KMS-11 (cell line): ENCODE data around the gene GCSAM.

Experiments used
- H2AFZ ChIP-seq: fragments of 200-600 bp; sonication (generic); 2 replicates; pipeline ENCODE4 v1.6.1; 2016; ENCODE audit warnings: antibody characterized with exemption, mixed run types, low read depth
- H3K27ac ChIP-seq: fragments of 200-600 bp; sonication (generic); 2 replicates; pipeline ENCODE4 v1.6.1; 2016; ENCODE audit warnings: mild to moderate bottlenecking, mixed run types
- H3K27me3 ChIP-seq: fragments of 200-600 bp; sonication (generic); 2 replicates; pipeline ENCODE4 v1.6.1; 2017; ENCODE audit warnings: mild to moderate bottlenecking, low read depth, mixed run types, moderate library complexity; ENCODE audit not compliant: insufficient read depth
- H3K36me3 ChIP-seq: fragments of 200-600 bp; sonication (generic); 2 replicates; pipeline ENCODE4 v1.6.1; 2017; ENCODE audit warnings: mild to moderate bottlenecking, mixed run types; ENCODE audit not compliant: insufficient read depth
- H3K4me1 ChIP-seq: fragments of 200-600 bp; sonication (generic); 2 replicates; pipeline ENCODE4 v1.6.1; 2016; ENCODE audit warnings: mild to moderate bottlenecking, low read depth, mixed run types; ENCODE audit not compliant: poor library complexity, severe bottlenecking
- H3K4me2 ChIP-seq: fragments of 200-600 bp; sonication (generic); 2 replicates; pipeline ENCODE4 v1.7.0; 2016; ENCODE audit warnings: mild to moderate bottlenecking, mixed run types
- H3K4me3 ChIP-seq: fragments of 200-600 bp; sonication (generic); IDR thresholded peaks from 2 replicates; pipeline ENCODE4 v1.6.1; 2017; ENCODE audit warnings: low read depth, low read length, mixed read lengths; ENCODE audit not compliant: insufficient read depth
- H3K79me2 ChIP-seq: fragments of 200-600 bp; sonication (generic); 2 replicates; pipeline ENCODE4 v1.6.1; 2016; ENCODE audit warnings: low read depth, mixed run types; ENCODE audit not compliant: insufficient read depth
- H3K9ac ChIP-seq: fragments of 200-600 bp; sonication (generic); 2 replicates; pipeline ENCODE4 v1.6.1; 2016; ENCODE audit warnings: mild to moderate bottlenecking, mixed run types
- H4K20me1 ChIP-seq: fragments of 200-600 bp; sonication (generic); 2 replicates; pipeline ENCODE4 v1.6.1; 2016; ENCODE audit warnings: mild to moderate bottlenecking, mixed run types; ENCODE audit not compliant: insufficient read depth
- TF ChIP-seq, protein P1 (sequence below): fragments of 200-600 bp; sonication (generic); conservative IDR thresholded peaks from 2 replicates; pipeline ENCODE4 v1.6.1; 2017; ENCODE audit warnings: low read depth, mild to moderate bottlenecking, antibody characterized with exemption, low read length, moderate library complexity, mixed read lengths

Gene GCSAM

DNA sequence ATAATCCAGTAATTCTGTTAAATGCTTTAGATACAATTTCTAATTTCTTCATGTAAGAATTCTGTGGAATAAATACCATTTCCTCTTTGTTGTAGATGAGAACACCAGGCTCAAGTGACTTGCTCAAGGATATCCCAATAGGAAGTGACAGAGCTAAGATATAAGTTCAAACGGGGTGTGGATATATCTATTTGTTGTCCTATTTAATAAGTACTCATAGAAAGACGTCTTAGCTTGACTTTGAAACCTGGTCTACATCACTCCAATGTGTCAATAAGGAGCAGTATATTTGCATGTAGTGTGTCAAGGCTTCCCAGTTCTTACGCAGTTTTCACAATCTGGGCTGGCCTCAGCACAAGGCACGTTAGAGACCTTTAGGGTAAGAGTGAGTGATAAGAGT lies 4.7 kb upstream of the GCSAM start:
- Histone ChIP-seq H3K4me3 (no peak overlapping the region), H4K20me1 (no peaks in the 10 kb centered on the region), H3K36me3 (no peaks in the 10 kb centered on the region), H3K79me2 (no peaks in the 10 kb centered on the region), H3K9ac (no peak overlapping the region), H3K27ac (no peak overlapping the region), H2AFZ (no peak overlapping the region), H3K27me3 (no peaks in the 10 kb centered on the region), H3K4me1 (peaks cover 48% of the 10 kb centered on the region), H3K4me2 (no peak overlapping the region; the same call in 1 of the 2 replicates)
- TF ChIP-seq, protein P1, sequence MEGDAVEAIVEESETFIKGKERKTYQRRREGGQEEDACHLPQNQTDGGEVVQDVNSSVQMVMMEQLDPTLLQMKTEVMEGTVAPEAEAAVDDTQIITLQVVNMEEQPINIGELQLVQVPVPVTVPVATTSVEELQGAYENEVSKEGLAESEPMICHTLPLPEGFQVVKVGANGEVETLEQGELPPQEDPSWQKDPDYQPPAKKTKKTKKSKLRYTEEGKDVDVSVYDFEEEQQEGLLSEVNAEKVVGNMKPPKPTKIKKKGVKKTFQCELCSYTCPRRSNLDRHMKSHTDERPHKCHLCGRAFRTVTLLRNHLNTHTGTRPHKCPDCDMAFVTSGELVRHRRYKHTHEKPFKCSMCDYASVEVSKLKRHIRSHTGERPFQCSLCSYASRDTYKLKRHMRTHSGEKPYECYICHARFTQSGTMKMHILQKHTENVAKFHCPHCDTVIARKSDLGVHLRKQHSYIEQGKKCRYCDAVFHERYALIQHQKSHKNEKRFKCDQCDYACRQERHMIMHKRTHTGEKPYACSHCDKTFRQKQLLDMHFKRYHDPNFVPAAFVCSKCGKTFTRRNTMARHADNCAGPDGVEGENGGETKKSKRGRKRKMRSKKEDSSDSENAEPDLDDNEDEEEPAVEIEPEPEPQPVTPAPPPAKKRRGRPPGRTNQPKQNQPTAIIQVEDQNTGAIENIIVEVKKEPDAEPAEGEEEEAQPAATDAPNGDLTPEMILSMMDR = no peak

DNA sequence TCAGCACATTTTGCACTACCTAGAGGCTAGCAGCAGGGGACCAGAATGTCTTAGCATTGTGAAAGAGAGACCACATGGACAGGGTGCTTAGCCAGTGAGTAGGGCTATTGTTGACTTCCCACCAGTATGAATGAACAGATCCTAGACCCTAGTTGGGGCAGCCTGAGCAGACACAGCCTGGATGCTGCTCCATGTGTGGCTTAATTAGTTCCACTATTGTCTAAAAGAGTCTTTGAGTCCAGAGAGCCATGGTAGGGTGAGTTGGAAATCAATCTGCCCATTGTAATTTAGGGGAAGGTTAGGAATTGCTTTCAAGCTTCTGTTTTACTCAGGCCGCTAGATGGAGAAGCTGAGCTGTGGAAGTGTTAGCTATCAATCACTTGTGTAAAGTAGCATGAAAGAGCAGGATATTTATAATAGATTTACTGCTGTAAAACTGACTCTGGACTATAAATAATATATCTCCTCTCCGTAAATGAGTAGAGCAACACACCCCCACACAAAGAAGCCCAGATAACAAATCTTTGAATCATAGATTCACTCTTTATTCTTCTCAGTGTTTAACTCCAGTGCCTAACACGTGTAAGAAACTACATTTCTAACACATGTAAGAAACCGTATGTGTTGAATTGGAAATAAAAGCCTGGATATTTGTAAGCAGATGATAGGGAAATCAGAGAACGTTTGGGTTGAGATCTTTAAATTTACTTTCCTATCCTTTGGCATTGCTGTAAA lies 4.1 kb upstream of the GCSAM start:
- no peaks in the 10 kb centered on the region for H3K79me2 ChIP-seq
- H3K27me3 ChIP-seq = no peaks in the 10 kb centered on the region
- H3K4me3 ChIP-seq = no peak overlapping the region
- peaks cover 54% of the 10 kb centered on the region for H3K4me1 ChIP-seq
- H3K27ac ChIP-seq = no peak overlapping the region
- TF ChIP-seq, protein P1 = peak; percentile 78; the same call in 1 of the 2 replicates
- H3K4me2 ChIP-seq = no peak overlapping the region; the same call in 1 of the 2 replicates
- H3K9ac ChIP-seq = no peak overlapping the region
- no peaks in the 10 kb centered on the region for H4K20me1 ChIP-seq
- H2AFZ ChIP-seq = 0 out of 2 replicates have a peak overlapping the region, but pooled peaks have one; percentile 15
- no peaks in the 10 kb centered on the region for H3K36me3 ChIP-seq

DNA sequence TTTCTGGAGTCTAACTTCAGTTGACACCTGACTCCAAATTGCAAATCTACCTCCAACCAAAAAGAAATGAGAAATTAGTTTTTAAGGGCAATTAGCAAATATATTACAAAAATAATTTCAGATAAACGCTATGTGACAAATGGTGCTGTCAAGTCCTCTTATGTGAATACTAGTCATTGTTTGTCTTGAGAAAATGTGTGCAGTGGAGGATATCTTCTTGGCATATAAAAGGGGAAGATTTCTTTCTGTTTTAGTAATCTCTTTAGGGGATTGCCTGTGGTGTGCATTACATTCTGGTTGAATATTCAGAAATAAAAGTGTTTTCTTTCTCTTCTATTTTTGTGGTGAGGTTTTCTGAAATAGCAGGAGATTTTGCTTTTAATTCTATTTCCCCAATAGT lies 3.0 kb upstream of the GCSAM start:
- Histone ChIP-seq H3K4me2 (0 out of 2 replicates have a peak overlapping the region, but pooled peaks have one; percentile 93), H3K27me3 (no peaks in the 10 kb centered on the region), H3K4me3 (no peak overlapping the region), H4K20me1 (no peaks in the 10 kb centered on the region), H3K27ac (no peak overlapping the region), H2AFZ (no peak overlapping the region), H3K9ac (no peak overlapping the region), H3K79me2 (no peaks in the 10 kb centered on the region), H3K4me1 (peaks cover 62% of the 10 kb centered on the region), H3K36me3 (no peaks in the 10 kb centered on the region)
- TF ChIP-seq, protein P1 = no peak

DNA sequence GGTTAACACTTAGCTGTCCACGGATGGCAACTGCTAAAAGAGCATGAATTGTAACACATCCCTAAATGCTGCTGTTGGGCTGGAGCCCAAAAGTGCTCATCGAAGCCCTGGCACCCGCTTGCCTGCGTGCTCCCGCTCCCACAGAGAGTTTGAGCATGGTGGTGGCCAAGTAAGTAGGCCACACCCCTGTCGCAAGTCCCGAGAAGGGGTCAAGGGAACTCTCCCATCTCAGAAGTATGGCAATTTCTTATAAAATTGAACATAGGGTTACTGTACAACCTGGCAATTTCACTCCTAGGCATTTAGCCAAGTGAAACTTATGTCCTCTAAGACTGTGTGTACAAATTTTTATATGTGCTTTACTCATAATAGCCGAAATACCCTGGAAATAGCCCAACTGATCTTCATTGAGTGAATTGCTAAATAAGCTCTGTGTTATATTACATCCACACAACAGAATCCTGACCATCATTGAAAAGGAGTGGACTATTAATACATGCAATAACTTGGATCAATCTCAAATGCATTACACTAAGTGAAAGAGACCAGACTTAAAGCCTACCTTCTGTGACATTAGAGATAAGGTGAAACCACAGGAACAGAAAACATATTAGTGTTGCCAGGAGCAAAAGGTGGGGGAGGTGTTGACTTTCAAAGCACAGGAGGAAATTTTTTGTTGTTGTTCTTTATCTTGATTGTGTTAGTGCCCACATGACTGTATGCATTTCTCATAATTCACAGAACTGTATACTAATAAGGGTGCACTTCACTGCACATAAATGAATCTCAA lies 1.5 kb upstream of the GCSAM start:
- Histone ChIP-seq H2AFZ (no peak overlapping the region), H3K36me3 (no peaks in the 10 kb centered on the region), H3K4me1 (peaks cover 62% of the 10 kb centered on the region), H3K27me3 (no peaks in the 10 kb centered on the region), H3K79me2 (no peaks in the 10 kb centered on the region), H3K27ac (peak overlapping the region; percentile 36), H3K4me2 (peak overlapping the region; percentile 93), H3K9ac (no peak overlapping the region), H4K20me1 (no peaks in the 10 kb centered on the region), H3K4me3 (no peak overlapping the region)
- TF ChIP-seq, protein P1 = no peak
